ENCODE data around the gene OR51B4. TPM values are rescaled to one million over a fixed set of nuclear protein-coding genes. Genes with fewer than 3 reads are reported as not detected.

Gene OR51B4
- total RNA-seq, 1 experiment from 2014 or later: not detected

DNA sequence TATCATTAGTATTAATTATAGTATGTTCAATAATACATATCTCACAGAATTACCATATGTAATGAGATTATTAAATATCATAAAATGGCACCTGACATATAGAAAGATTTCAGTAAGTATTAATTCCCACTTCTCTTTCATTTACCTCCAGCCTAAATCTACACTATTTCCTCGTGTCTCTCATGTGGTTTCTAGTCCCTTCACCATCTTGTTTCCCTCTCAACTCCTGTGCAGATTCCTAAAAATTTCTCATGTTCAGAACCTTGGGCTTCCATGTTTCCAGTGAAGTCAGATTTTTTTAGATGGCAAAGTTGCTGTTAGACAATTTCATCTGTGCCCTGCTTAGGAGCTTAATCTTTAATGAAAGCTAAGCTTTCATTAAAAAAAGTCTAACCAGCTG, 17.9 kb downstream of the OR51B4 start:
- DNase-seq: no peak
- CTCF ChIA-PET: no interaction called here
- Mint-ChIP-seq H3K27ac (ENCODE audit: unreplicated experiment) (no peak overlapping the region), H3K36me3 (ENCODE audit: insufficient read depth, unreplicated experiment) (no peaks in the 10 kb centered on the region), H3K27me3 (ENCODE audit: unreplicated experiment) (no peaks in the 10 kb centered on the region), H3K4me1 (ENCODE audit: low read depth, unreplicated experiment) (peaks cover 8% of the 10 kb centered on the region), H3K9me3 (ENCODE audit: low read depth, unreplicated experiment) (no peaks in the 10 kb centered on the region), H3K4me3 (ENCODE audit: low read depth, unreplicated experiment) (no peak overlapping the region)
- TF ChIP-seq, protein P1, sequence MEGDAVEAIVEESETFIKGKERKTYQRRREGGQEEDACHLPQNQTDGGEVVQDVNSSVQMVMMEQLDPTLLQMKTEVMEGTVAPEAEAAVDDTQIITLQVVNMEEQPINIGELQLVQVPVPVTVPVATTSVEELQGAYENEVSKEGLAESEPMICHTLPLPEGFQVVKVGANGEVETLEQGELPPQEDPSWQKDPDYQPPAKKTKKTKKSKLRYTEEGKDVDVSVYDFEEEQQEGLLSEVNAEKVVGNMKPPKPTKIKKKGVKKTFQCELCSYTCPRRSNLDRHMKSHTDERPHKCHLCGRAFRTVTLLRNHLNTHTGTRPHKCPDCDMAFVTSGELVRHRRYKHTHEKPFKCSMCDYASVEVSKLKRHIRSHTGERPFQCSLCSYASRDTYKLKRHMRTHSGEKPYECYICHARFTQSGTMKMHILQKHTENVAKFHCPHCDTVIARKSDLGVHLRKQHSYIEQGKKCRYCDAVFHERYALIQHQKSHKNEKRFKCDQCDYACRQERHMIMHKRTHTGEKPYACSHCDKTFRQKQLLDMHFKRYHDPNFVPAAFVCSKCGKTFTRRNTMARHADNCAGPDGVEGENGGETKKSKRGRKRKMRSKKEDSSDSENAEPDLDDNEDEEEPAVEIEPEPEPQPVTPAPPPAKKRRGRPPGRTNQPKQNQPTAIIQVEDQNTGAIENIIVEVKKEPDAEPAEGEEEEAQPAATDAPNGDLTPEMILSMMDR (IDR thresholded peaks at IDR 0.05; ENCODE audit: unreplicated experiment): no peak
- BruUV-seq (replicated peaks): no TSS peak
- intact Hi-C loops (cut with micrococcal nuclease; ENCODE audit: unreplicated experiment): no loop called here

DNA sequence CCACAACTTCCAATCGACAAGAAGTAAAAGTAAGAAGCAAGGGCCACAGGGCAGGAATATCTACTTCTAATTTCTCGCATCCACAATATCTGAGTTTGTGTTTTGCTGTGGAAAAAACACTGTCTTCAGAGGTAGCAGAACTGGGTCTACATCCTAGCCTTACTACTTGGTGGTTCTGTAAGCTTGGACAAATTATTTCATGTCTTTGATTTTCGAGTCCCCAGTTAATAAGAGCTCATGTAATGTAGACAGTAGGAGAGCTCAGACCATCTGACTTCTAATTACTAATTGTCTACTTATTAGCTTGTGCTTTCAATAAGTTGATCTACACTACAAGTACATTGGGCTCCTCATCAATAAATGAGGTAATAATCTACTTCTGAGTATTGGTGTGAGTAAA, 18.7 kb downstream of the OR51B4 start:
- TF ChIP-seq, protein P1 (IDR thresholded peaks at IDR 0.05; ENCODE audit: unreplicated experiment): no peak
- no TSS peak for BruUV-seq (replicated peaks)
- no peak overlapping the region for H3K4me3 Mint-ChIP-seq (ENCODE audit: low read depth, unreplicated experiment)
- no peaks in the 10 kb centered on the region for H3K9me3 Mint-ChIP-seq (ENCODE audit: low read depth, unreplicated experiment)
- intact Hi-C loops (cut with micrococcal nuclease; ENCODE audit: unreplicated experiment): no loop called here
- H3K4me1 Mint-ChIP-seq (ENCODE audit: low read depth, unreplicated experiment): peaks cover 8% of the 10 kb centered on the region
- no peak for DNase-seq
- no peak overlapping the region for H3K27ac Mint-ChIP-seq (ENCODE audit: unreplicated experiment)
- no peaks in the 10 kb centered on the region for H3K27me3 Mint-ChIP-seq (ENCODE audit: unreplicated experiment)
- H3K36me3 Mint-ChIP-seq (ENCODE audit: insufficient read depth, unreplicated experiment): no peaks in the 10 kb centered on the region
- CTCF ChIA-PET: no interaction called here

DNA sequence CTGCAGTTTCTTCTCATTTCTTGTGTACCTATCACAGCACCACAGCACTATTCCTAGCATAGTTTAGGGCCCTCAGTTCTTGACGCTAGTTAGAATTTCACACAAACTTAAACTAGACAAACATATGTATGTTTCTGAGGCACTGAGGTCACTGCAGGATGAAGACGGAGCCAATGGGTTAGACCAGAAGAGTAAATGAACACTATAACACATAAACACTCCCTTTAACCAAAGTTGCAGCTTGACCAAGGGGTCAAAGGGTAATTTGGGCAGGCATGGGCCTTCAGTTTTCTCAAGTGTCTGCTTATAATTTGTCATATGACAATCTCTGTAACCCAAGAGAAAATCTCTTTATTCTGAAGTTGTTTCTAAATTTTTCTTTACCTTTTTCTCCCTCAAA, 19.1 kb downstream of the OR51B4 start:
- Mint-ChIP-seq H3K9me3 (ENCODE audit: low read depth, unreplicated experiment) (no peaks in the 10 kb centered on the region), H3K4me1 (ENCODE audit: low read depth, unreplicated experiment) (peaks cover 8% of the 10 kb centered on the region), H3K36me3 (ENCODE audit: insufficient read depth, unreplicated experiment) (no peaks in the 10 kb centered on the region), H3K4me3 (ENCODE audit: low read depth, unreplicated experiment) (no peak overlapping the region), H3K27ac (ENCODE audit: unreplicated experiment) (no peak overlapping the region), H3K27me3 (ENCODE audit: unreplicated experiment) (no peaks in the 10 kb centered on the region)
- no TSS peak for BruUV-seq (replicated peaks)
- intact Hi-C loops (cut with micrococcal nuclease; ENCODE audit: unreplicated experiment): no loop called here
- CTCF ChIA-PET: no interaction called here
- TF ChIP-seq, protein P1 (IDR thresholded peaks at IDR 0.05; ENCODE audit: unreplicated experiment): no peak
- DNase-seq: no peak

DNA sequence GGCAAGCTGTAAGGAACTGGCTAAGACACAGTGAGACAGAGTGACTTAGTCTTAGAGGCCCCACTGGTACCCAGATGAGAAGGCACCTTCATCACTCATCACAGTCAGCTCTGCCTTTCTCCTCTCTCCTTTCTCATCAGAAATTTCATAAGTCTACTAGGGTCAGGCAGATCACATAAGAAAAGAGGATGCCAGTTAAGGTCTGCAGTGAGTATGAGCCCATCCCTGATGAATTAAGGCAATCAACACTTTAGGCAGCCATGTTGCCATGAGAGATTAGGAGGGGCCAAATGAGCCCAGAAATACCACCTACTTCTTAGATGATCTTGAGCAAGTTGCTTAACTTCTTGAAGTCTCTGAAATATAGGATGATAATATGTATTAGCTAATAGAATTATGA, 20.1 kb downstream of the OR51B4 start:
- Mint-ChIP-seq H3K9me3 (ENCODE audit: low read depth, unreplicated experiment) (no peaks in the 10 kb centered on the region), H3K36me3 (ENCODE audit: insufficient read depth, unreplicated experiment) (no peaks in the 10 kb centered on the region), H3K27ac (ENCODE audit: unreplicated experiment) (no peak overlapping the region), H3K4me1 (ENCODE audit: low read depth, unreplicated experiment) (peaks cover 8% of the 10 kb centered on the region), H3K27me3 (ENCODE audit: unreplicated experiment) (no peaks in the 10 kb centered on the region), H3K4me3 (ENCODE audit: low read depth, unreplicated experiment) (no peak overlapping the region)
- intact Hi-C loops (cut with micrococcal nuclease; ENCODE audit: unreplicated experiment): no loop called here
- BruUV-seq (replicated peaks): no TSS peak
- no peak for DNase-seq
- CTCF ChIA-PET: no interaction called here
- TF ChIP-seq, protein P1 (IDR thresholded peaks at IDR 0.05; ENCODE audit: unreplicated experiment): no peak

Data from Calu3 (cell line).